ENCODE results near the gene TMEM127. TPM values are rescaled to one million over a fixed set of nuclear protein-coding genes. Genes with fewer than 3 reads are reported as not detected.
A peak's percentile ranks its signal among the peaks of the same experiment; 100 is the strongest.

Gene TMEM127
- total RNA-seq, 1 experiment from 2014 or later = 49.1 TPM

GRCh38 chr2:96276787-96277499 lies 11.1 kb upstream of the TMEM127 start:
- Mint-ChIP-seq H3K4me3 (ENCODE audit: unreplicated experiment) (no peak overlapping the region), H3K4me1 (ENCODE audit: low read depth, unreplicated experiment) (no peaks in the 10 kb centered on the region), H3K9me3 (ENCODE audit: unreplicated experiment) (no peaks in the 10 kb centered on the region), H3K27me3 (ENCODE audit: insufficient read depth, unreplicated experiment) (no peaks in the 10 kb centered on the region), H3K27ac (ENCODE audit: unreplicated experiment) (no peak overlapping the region), H3K36me3 (ENCODE audit: insufficient read depth, unreplicated experiment) (peaks cover 92% of the 10 kb centered on the region)
- H3K9me3 ChIP-seq = no peaks in the 10 kb centered on the region
- intact Hi-C loops (cut with micrococcal nuclease; ENCODE audit: unreplicated experiment) = no loop called here
- H3K4me3 ChIP-seq (ENCODE audit: low read depth, low read length) = no peak overlapping the region
- no peak for DNase-seq
- peaks cover 17% of the 10 kb centered on the region for H3K36me3 ChIP-seq (ENCODE audit: control insufficient read depth, insufficient read depth, low read length)
- CTCF ChIA-PET = no interaction called here
- BruUV-seq (replicated peaks) = no TSS peak
- H3K27me3 ChIP-seq (replicated peaks; ENCODE audit: control insufficient read depth, insufficient read depth, low read length) = no peaks in the 10 kb centered on the region
- no peak for TF ChIP-seq CTCF (IDR thresholded peaks at IDR 0.05; ENCODE audit: insufficient read depth in 1 of 2, low read depth in 1 of 2, low read length in 1 of 2, severe bottlenecking in 1 of 2, unreplicated experiment in 1 of 2)
- no peaks in the 10 kb centered on the region for H3K4me1 ChIP-seq
- POLR2A ChIA-PET = no interaction called here

- Histone ChIP-seq H3K4me3 (ENCODE audit: low read depth, low read length) (no peak overlapping the region), H3K4me1 (no peaks in the 10 kb centered on the region), H3K27me3 (replicated peaks; ENCODE audit: control insufficient read depth, insufficient read depth, low read length) (no peaks in the 10 kb centered on the region), H3K9me3 (no peaks in the 10 kb centered on the region), H3K36me3 (ENCODE audit: control insufficient read depth, insufficient read depth, low read length) (peaks cover 14% of the 10 kb centered on the region)
- ChIA-PET CTCF (no interaction called here), POLR2A (no interaction called here)
- Mint-ChIP-seq H3K27me3 (ENCODE audit: insufficient read depth, unreplicated experiment) (no peaks in the 10 kb centered on the region), H3K27ac (ENCODE audit: unreplicated experiment) (no peak overlapping the region), H3K4me1 (ENCODE audit: low read depth, unreplicated experiment) (no peaks in the 10 kb centered on the region), H3K36me3 (ENCODE audit: insufficient read depth, unreplicated experiment) (peaks cover 91% of the 10 kb centered on the region), H3K9me3 (ENCODE audit: unreplicated experiment) (no peaks in the 10 kb centered on the region), H3K4me3 (ENCODE audit: unreplicated experiment) (no peak overlapping the region)
- DNase-seq = no peak
- TSS peak; percentile 42 for BruUV-seq (replicated peaks)
- TF ChIP-seq CTCF (IDR thresholded peaks at IDR 0.05; ENCODE audit: insufficient read depth in 1 of 2, low read depth in 1 of 2, low read length in 1 of 2, severe bottlenecking in 1 of 2, unreplicated experiment in 1 of 2) = no peak
- intact Hi-C loops (cut with micrococcal nuclease; ENCODE audit: unreplicated experiment) = no loop called here
These were observed 8.7 kb upstream of the TMEM127 start for GRCh38 chr2:96274355-96275056.

GRCh38 chr2:96273763-96274162 lies 8.0 kb upstream of the TMEM127 start:
- Mint-ChIP-seq H3K27me3 (ENCODE audit: insufficient read depth, unreplicated experiment) (no peaks in the 10 kb centered on the region), H3K4me3 (ENCODE audit: unreplicated experiment) (no peak overlapping the region), H3K9me3 (ENCODE audit: unreplicated experiment) (no peaks in the 10 kb centered on the region), H3K4me1 (ENCODE audit: low read depth, unreplicated experiment) (no peaks in the 10 kb centered on the region), H3K27ac (ENCODE audit: unreplicated experiment) (no peak overlapping the region), H3K36me3 (ENCODE audit: insufficient read depth, unreplicated experiment) (peaks cover 90% of the 10 kb centered on the region)
- no peaks in the 10 kb centered on the region for H3K4me1 ChIP-seq
- ChIA-PET CTCF (interaction anchor here (0.7 kb wide), 1 partner anchor 236 kb away, joined by 7 read pairs; no protein-coding TSS in a partner anchor), POLR2A (interaction anchor here (0.5 kb wide), 1 partner anchor 123 kb away, joined by 4 read pairs; no protein-coding TSS in a partner anchor)
- no peaks in the 10 kb centered on the region for H3K27me3 ChIP-seq (replicated peaks; ENCODE audit: control insufficient read depth, insufficient read depth, low read length)
- no TSS peak for BruUV-seq (replicated peaks)
- no peaks in the 10 kb centered on the region for H3K9me3 ChIP-seq
- TF ChIP-seq CTCF (IDR thresholded peaks at IDR 0.05; ENCODE audit: insufficient read depth in 1 of 2, low read depth in 1 of 2, low read length in 1 of 2, severe bottlenecking in 1 of 2, unreplicated experiment in 1 of 2) = no peak
- peaks cover 14% of the 10 kb centered on the region for H3K36me3 ChIP-seq (ENCODE audit: control insufficient read depth, insufficient read depth, low read length)
- intact Hi-C loops (cut with micrococcal nuclease; ENCODE audit: unreplicated experiment) = no loop called here
- H3K4me3 ChIP-seq (ENCODE audit: low read depth, low read length) = no peak overlapping the region
- DNase-seq = no peak

Data from Caco-2 (cell line).